ENCODE measurements around the gene GLI2. TPM values are rescaled to one million over a fixed set of nuclear protein-coding genes. Genes with fewer than 3 reads are reported as not detected.

Gene GLI2
- total and polyA plus RNA-seq, 2 experiments from 2014 or later = 53.6 to 57.0 TPM

DNA sequence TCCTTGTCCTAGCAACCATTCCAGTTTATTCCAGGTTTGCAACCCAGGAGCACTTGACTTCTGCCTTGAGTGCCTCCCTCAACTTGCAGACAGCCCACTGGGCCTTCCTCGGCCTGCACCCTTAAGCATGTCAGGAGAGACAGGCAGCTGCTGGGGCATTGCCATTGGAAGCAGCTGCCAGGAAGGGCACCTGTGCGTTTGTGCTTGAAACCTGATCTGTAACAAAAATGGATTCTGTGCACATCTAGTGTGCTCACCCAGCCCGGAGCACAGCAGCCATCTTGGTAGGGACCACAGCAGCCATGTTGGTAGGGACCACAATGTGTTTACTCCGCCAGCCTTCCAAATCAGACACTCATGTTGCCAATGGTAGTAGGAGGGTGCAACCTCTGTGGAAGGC is 44.3 kb upstream of the GLI2 start (continued):
- TF ChIP-seq, protein P1, sequence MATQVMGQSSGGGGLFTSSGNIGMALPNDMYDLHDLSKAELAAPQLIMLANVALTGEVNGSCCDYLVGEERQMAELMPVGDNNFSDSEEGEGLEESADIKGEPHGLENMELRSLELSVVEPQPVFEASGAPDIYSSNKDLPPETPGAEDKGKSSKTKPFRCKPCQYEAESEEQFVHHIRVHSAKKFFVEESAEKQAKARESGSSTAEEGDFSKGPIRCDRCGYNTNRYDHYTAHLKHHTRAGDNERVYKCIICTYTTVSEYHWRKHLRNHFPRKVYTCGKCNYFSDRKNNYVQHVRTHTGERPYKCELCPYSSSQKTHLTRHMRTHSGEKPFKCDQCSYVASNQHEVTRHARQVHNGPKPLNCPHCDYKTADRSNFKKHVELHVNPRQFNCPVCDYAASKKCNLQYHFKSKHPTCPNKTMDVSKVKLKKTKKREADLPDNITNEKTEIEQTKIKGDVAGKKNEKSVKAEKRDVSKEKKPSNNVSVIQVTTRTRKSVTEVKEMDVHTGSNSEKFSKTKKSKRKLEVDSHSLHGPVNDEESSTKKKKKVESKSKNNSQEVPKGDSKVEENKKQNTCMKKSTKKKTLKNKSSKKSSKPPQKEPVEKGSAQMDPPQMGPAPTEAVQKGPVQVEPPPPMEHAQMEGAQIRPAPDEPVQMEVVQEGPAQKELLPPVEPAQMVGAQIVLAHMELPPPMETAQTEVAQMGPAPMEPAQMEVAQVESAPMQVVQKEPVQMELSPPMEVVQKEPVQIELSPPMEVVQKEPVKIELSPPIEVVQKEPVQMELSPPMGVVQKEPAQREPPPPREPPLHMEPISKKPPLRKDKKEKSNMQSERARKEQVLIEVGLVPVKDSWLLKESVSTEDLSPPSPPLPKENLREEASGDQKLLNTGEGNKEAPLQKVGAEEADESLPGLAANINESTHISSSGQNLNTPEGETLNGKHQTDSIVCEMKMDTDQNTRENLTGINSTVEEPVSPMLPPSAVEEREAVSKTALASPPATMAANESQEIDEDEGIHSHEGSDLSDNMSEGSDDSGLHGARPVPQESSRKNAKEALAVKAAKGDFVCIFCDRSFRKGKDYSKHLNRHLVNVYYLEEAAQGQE (IDR thresholded peaks at IDR 0.05; ENCODE audit: unreplicated experiment) = no peak
- TF ChIP-seq JUNB (IDR thresholded peaks at IDR 0.05; ENCODE audit: unreplicated experiment) (no peak), CTCF (conservative IDR thresholded peaks at IDR 0.05; ENCODE audit: low read depth in 2 of 2) (no peak), EZH2phosphoT487 (IDR thresholded peaks at IDR 0.05; ENCODE audit: unreplicated experiment) (no peak), EZH2 (IDR thresholded peaks at IDR 0.05; ENCODE audit: low read depth, unreplicated experiment) (no peak), ETS1 (IDR thresholded peaks at IDR 0.05) (no peak), POLR2AphosphoS5 (IDR thresholded peaks at IDR 0.05; ENCODE audit: low read depth) (no peak), CREB1 (CRISPR knock-in tag; IDR thresholded peaks at IDR 0.05; ENCODE audit: low read depth) (no peak)

DNA sequence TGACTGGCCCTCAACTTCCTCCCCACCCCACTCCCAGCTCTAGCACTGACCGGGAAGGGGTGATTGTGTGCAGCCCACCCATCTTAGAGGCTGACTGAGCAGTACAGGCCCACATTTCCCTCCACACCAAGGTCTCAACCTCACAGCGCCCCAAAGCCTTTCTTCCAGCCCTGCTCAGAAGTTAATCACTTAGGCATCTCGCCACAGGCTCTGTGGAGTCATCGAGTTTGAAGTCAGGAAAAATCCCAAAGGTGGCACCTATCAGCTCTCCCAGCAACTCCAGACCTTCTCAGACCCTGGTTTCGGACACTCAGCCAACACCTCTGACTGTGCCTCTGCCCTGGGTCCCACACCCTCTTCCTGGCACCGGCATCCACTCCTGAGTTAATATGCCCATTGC is 43.0 kb upstream of the GLI2 start:
- Histone ChIP-seq H3K9me2 (ENCODE audit: insufficient read depth) (no peaks in the 10 kb centered on the region), H3K36me3 (ENCODE audit: insufficient read depth) (no peaks in the 10 kb centered on the region), H2AFZ (no peak overlapping the region), H4K20me1 (replicated peaks; ENCODE audit: insufficient read depth) (no peaks in the 10 kb centered on the region), H3K27me3 (ENCODE audit: insufficient read depth) (peaks cover 11% of the 10 kb centered on the region; the same call in 1 of the 2 replicates), H3K27ac (ENCODE audit: low read depth) (no peak overlapping the region), H3K4me2 (no peak overlapping the region), H3K79me2 (replicated peaks; ENCODE audit: insufficient read depth) (no peaks in the 10 kb centered on the region), H3K4me1 (ENCODE audit: insufficient read depth) (peaks cover 8% of the 10 kb centered on the region; the same call in 1 of the 2 replicates), H3K4me3 (no peak overlapping the region), H3F3A (replicated peaks; ENCODE audit: low read depth) (peaks cover 4% of the 10 kb centered on the region; the same call in 1 of the 2 replicates)
- Mint-ChIP-seq H3K4me3 (no peak overlapping the region), H3K9me3 (no peaks in the 10 kb centered on the region), H3K4me1 (peaks cover 13% of the 10 kb centered on the region), H3K36me3 (ENCODE audit: low read depth) (no peaks in the 10 kb centered on the region), H3K27ac (no peak overlapping the region), H3K27me3 (ENCODE audit: insufficient read depth, low read depth, poor library complexity) (peaks cover 33% of the 10 kb centered on the region)
- no peak for ATAC-seq
- no peak for DNase-seq (ENCODE audit: low spot score)
- TF ChIP-seq STAT1 (IDR thresholded peaks at IDR 0.05; ENCODE audit: unreplicated experiment) = no peak
- no peak for TF ChIP-seq ETS1 (IDR thresholded peaks at IDR 0.05)
- TF ChIP-seq, protein P2, sequence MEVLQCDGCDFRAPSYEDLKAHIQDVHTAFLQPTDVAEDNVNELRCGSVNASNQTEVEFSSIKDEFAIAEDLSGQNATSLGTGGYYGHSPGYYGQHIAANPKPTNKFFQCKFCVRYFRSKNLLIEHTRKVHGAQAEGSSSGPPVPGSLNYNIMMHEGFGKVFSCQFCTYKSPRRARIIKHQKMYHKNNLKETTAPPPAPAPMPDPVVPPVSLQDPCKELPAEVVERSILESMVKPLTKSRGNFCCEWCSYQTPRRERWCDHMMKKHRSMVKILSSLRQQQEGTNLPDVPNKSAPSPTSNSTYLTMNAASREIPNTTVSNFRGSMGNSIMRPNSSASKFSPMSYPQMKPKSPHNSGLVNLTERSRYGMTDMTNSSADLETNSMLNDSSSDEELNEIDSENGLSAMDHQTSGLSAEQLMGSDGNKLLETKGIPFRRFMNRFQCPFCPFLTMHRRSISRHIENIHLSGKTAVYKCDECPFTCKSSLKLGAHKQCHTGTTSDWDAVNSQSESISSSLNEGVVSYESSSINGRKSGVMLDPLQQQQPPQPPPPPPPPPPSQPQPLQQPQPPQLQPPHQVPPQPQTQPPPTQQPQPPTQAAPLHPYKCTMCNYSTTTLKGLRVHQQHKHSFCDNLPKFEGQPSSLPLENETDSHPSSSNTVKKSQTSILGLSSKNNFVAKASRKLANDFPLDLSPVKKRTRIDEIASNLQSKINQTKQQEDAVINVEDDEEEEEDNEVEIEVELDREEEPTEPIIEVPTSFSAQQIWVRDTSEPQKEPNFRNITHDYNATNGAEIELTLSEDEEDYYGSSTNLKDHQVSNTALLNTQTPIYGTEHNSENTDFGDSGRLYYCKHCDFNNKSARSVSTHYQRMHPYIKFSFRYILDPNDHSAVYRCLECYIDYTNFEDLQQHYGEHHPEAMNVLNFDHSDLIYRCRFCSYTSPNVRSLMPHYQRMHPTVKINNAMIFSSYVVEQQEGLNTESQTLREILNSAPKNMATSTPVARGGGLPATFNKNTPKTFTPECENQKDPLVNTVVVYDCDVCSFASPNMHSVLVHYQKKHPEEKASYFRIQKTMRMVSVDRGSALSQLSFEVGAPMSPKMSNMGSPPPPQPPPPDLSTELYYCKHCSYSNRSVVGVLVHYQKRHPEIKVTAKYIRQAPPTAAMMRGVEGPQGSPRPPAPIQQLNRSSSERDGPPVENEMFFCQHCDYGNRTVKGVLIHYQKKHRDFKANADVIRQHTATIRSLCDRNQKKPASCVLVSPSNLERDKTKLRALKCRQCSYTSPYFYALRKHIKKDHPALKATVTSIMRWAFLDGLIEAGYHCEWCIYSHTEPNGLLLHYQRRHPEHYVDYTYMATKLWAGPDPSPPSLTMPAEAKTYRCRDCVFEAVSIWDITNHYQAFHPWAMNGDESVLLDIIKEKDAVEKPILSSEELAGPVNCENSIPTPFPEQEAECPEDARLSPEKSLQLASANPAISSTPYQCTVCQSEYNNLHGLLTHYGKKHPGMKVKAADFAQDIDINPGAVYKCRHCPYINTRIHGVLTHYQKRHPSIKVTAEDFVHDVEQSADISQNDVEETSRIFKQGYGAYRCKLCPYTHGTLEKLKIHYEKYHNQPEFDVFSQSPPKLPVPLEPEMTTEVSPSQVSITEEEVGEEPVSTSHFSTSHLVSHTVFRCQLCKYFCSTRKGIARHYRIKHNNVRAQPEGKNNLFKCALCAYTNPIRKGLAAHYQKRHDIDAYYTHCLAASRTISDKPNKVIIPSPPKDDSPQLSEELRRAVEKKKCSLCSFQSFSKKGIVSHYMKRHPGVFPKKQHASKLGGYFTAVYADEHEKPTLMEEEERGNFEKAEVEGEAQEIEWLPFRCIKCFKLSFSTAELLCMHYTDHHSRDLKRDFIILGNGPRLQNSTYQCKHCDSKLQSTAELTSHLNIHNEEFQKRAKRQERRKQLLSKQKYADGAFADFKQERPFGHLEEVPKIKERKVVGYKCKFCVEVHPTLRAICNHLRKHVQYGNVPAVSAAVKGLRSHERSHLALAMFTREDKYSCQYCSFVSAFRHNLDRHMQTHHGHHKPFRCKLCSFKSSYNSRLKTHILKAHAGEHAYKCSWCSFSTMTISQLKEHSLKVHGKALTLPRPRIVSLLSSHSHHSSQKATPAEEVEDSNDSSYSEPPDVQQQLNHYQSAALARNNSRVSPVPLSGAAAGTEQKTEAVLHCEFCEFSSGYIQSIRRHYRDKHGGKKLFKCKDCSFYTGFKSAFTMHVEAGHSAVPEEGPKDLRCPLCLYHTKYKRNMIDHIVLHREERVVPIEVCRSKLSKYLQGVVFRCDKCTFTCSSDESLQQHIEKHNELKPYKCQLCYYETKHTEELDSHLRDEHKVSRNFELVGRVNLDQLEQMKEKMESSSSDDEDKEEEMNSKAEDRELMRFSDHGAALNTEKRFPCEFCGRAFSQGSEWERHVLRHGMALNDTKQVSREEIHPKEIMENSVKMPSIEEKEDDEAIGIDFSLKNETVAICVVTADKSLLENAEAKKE (CRISPR knock-in tag; IDR thresholded peaks at IDR 0.05) = no peak
- TF ChIP-seq EZH2 (IDR thresholded peaks at IDR 0.05; ENCODE audit: low read depth, unreplicated experiment) = no peak
- no peak for TF ChIP-seq POLR2AphosphoS5 (IDR thresholded peaks at IDR 0.05; ENCODE audit: low read depth)
- no peak for TF ChIP-seq NANOG (IDR thresholded peaks at IDR 0.05; ENCODE audit: borderline replicate concordance)
- no peak for TF ChIP-seq CREB1 (CRISPR knock-in tag; IDR thresholded peaks at IDR 0.05; ENCODE audit: low read depth)
- TF ChIP-seq EZH2phosphoT487 (IDR thresholded peaks at IDR 0.05; ENCODE audit: unreplicated experiment) = no peak
